ENCODE measurements around the gene COMMD6.
A peak's percentile ranks its signal among the peaks of the same experiment; 100 is the strongest.
"Not testable (repeated sequence)": the region's sequence is repeated elsewhere in the genome, so short reads cannot be mapped to it uniquely, and the experiment has no call there.

Gene COMMD6

DNA sequence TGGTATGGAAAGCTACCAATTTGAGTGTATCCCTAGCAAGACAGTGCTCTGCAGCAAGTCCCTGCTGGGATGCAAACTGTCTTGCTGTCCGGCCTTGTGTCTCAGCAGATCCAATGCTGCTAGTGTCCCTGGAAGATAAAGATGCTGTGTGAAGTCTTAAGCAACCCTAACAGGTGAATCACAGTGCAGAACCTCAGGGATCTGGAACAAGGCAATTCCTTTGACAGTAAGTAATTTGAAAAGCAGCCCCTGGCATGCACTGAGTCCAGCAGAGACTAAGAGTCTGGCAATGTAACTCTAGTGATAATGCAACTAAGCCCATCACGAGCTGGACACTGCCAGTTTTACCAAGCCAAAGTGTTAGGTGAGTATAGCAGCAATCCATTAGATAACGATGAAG, 10.3 kb upstream of the COMMD6 start:
- DNase-seq (no peak), ATAC-seq (no peak)
- no peak overlapping the region for H3K27ac Mint-ChIP-seq
- peaks cover 37% of the 10 kb centered on the region for H3K4me1 Mint-ChIP-seq
- no peaks in the 10 kb centered on the region for H3K27me3 Mint-ChIP-seq
- H3K9me3 Mint-ChIP-seq = no peaks in the 10 kb centered on the region
- H3K4me3 Mint-ChIP-seq = no peak overlapping the region

DNA sequence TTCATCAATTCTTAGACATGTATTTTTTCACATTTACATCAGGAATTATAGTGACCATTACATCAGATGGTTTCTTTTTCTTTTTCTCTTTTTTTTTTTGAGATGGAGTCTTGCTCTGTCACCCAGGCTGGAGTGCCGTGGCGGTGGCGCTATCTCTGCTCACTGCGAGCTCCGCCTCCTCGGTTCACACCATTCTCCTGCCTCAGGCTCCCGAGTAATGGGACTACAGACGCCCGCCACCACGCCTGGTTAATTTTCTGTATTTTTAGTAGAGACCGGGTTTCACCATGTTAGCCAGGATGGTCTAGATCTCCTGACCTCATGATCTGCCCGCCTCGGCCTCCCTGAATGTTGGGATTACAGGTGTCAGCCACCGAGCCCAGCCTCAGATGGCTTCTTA, 7.7 kb upstream of the COMMD6 start:
- H3K4me1 Mint-ChIP-seq = peaks cover 19% of the 10 kb centered on the region
- not testable (repeated sequence) for H3K9me3 Mint-ChIP-seq, ATAC-seq, DNase-seq, H3K4me3 Mint-ChIP-seq, H3K27ac Mint-ChIP-seq, H3K27me3 Mint-ChIP-seq

DNA sequence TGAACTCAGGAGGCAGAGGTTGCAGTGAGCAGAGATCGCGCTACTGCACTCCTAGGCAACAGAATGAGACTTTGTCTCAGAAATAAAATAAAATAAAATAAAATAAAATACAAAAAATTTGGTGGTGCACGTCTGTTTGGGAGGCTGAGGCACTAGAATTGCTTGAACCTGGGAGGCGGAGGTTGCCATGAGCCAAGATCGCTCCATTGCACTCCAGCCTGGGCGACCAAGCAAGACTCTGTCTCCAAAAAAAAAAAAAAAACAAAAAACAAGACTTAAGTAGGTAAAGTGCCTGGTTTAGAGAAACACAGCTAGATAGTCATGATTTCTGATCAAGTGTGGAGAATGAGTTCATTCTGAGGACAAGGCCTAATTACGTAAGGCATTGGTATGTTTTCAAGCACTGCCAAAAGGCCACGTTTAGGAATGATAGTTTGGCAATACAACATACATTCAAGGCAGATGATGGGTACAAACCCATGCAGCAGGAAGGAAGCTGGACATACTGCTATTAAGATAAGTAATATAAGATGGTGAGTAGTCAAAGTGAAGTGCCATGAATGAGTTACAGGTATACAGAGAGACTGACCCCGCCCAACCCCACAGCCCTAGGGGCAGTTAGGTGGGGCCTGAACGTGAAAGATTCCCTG, 7.2 kb upstream of the COMMD6 start:
- no peak overlapping the region for H3K4me3 Mint-ChIP-seq
- DNase-seq (no peak), ATAC-seq (no peak)
- H3K27ac Mint-ChIP-seq = no peak overlapping the region
- H3K9me3 Mint-ChIP-seq = no peaks in the 10 kb centered on the region
- peaks cover 16% of the 10 kb centered on the region for H3K4me1 Mint-ChIP-seq
- H3K27me3 Mint-ChIP-seq = no peaks in the 10 kb centered on the region

DNA sequence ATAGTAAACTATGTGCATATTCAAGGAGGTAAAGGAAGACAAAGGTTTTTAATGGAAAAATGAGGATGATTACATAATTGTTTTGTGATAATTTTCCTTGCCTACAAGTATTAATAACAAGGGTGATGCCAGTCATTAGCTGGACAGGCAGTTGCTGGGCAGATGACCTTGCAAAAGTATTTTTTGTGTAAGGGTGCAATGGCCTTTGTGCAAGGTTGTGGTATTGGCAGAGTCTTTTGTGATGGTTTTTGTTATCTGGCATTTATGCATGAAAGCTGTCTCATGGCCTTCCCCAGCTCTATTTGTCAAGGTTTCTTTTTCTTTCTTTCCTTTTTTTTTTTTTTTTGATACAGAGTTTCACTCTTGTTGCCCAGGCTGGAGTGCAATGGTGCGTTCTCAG, 4.3 kb upstream of the COMMD6 start:
- DNase-seq (no peak), ATAC-seq (no peak)
- Mint-ChIP-seq H3K9me3 (no peaks in the 10 kb centered on the region), H3K4me1 (peaks cover 6% of the 10 kb centered on the region), H3K27ac (no peak overlapping the region), H3K27me3 (no peaks in the 10 kb centered on the region), H3K4me3 (no peak overlapping the region)

GRCh38 chr13:75541287-75541686, 3.6 kb upstream of the COMMD6 start:
- no peak overlapping the region for H3K27ac Mint-ChIP-seq

DNA sequence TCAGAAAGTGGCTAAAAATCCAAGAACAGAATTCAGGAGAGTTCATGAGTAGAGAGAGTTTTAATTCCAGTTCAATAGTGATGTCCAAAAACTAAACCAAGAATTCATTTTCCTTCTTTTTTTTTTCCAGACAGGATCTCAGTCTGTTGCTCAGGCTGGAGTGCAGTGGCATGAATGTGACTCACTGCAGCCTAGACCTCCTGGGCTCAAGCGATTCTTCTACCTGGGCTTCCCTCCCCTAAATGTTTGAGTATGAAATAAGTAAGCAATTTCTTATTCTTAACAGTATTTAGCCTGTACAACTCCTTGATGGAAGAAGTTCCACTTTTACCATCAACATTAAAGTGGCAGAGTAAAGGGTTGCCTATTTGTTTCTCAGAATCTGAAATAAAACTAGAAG, 3.8 kb downstream of the COMMD6 start:
- ATAC-seq = no peak
- no peaks in the 10 kb centered on the region for H3K9me3 Mint-ChIP-seq
- no peaks in the 10 kb centered on the region for H3K27me3 Mint-ChIP-seq
- DNase-seq = no peak
- no peak overlapping the region for H3K27ac Mint-ChIP-seq
- peaks cover 62% of the 10 kb centered on the region for H3K4me1 Mint-ChIP-seq
- no peak overlapping the region for H3K4me3 Mint-ChIP-seq

More at GRCh38 chr13:75541287-75541686, 3.6 kb upstream of the COMMD6 start:
- DNase-seq (no peak), ATAC-seq (no peak)
- Mint-ChIP-seq H3K27me3 (no peaks in the 10 kb centered on the region), H3K4me3 (no peak overlapping the region), H3K4me1 (peaks cover 11% of the 10 kb centered on the region), H3K9me3 (no peaks in the 10 kb centered on the region)

- Mint-ChIP-seq H3K9me3 (no peaks in the 10 kb centered on the region), H3K27ac (no peak overlapping the region), H3K27me3 (no peaks in the 10 kb centered on the region), H3K4me1 (peaks cover 51% of the 10 kb centered on the region), H3K4me3 (peak overlapping the region in 1 of 2 donors; percentile 29)
- ATAC-seq (peak; percentile 98), DNase-seq (no peak)
Observed at GRCh38 chr13:75530549-75530961, 7.1 kb downstream of the COMMD6 start.

DNA sequence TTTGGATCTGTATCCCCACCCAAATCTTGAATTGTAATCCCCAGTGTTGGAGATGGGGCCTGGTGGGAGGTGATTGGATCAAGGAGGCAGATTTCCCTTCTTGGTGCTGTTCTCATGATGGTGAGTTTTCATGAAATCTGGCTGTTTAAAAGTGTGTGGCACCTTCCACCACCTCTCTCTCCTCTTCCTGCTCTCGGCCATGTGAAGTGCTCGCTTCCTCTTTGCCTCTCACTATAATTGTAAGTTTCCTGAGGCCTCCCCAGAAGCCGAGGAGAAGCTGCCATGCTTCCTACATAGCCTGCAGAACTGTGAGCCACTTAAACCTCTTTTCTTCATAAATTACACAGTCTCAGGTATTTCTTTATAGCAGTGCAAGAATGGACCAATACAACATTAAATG, 15.7 kb downstream of the COMMD6 start:
- no peak for ATAC-seq
- Mint-ChIP-seq H3K9me3 (no peaks in the 10 kb centered on the region), H3K27ac (peak overlapping the region in 1 of 2 donors; percentile 38)

GRCh38 chr13:75518439-75519088, 19.1 kb downstream of the COMMD6 start:
- no peak overlapping the region for H3K27ac Mint-ChIP-seq

More for the DNA sequence above, 15.7 kb downstream of the COMMD6 start:
- H3K4me3 Mint-ChIP-seq = no peak overlapping the region
- no peaks in the 10 kb centered on the region for H3K27me3 Mint-ChIP-seq
- no peak for DNase-seq
- peaks cover 6% of the 10 kb centered on the region for H3K4me1 Mint-ChIP-seq

GRCh38 chr13:75514080-75514995, 23.3 kb downstream of the COMMD6 start:
- no peak overlapping the region for H3K27ac Mint-ChIP-seq
- H3K4me3 Mint-ChIP-seq = no peak overlapping the region
- peaks cover 12% of the 10 kb centered on the region for H3K27me3 Mint-ChIP-seq
- peaks cover 6% of the 10 kb centered on the region for H3K4me1 Mint-ChIP-seq
- H3K9me3 Mint-ChIP-seq = no peaks in the 10 kb centered on the region
- DNase-seq (no peak), ATAC-seq (no peak)

More at GRCh38 chr13:75518439-75519088, 19.1 kb downstream of the COMMD6 start:
- ATAC-seq (peak; percentile 52), DNase-seq (no peak)
- Mint-ChIP-seq H3K27me3 (peaks cover 3% of the 10 kb centered on the region), H3K4me1 (no peaks in the 10 kb centered on the region), H3K4me3 (no peak overlapping the region), H3K9me3 (no peaks in the 10 kb centered on the region)

DNA sequence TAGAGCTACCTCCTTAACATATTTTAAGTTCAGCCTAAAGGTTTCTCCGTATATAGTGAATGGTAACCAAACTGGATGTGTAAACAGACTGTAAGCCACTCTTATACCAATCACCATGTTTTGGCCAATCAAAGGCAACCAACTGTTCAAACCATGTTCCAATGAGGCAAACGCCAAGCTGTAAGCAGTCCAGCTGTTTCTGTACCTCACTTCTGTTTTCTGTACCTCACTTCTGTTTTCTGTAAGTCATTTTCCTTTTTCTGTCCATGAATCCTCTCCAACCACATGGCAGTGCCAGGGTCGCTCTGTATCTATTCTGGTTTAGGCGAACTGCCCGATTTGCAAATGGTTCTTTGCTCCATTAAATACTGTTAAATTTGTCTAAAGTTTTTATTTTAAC, 24.4 kb downstream of the COMMD6 start:
- no peak overlapping the region for H3K27ac Mint-ChIP-seq
- no peak for DNase-seq
- H3K27me3 Mint-ChIP-seq = peaks cover 12% of the 10 kb centered on the region
- H3K4me1 Mint-ChIP-seq = peaks cover 6% of the 10 kb centered on the region
- no peaks in the 10 kb centered on the region for H3K9me3 Mint-ChIP-seq
- H3K4me3 Mint-ChIP-seq = no peak overlapping the region
- no peak for ATAC-seq

DNA sequence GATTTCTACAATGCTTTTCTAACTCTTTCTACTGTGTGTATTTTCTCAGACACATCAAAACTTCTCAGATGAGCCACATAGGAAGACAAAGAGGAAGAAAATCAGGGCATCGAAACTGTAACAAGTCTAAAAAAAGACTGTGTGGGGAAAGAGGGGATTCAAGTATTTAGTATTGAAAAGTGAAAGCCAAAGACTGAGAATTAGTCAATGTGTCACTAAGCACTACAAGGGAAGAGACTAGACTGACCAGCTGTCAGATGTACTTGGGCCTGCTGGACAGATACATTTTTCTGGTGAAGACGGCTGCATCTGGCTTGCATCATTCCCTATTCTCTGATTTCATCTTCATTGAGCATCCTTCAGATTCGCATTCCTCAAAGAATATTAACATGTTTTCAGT, 25.4 kb downstream of the COMMD6 start:
- Mint-ChIP-seq H3K27ac (no peak overlapping the region), H3K4me1 (peaks cover 6% of the 10 kb centered on the region), H3K4me3 (no peak overlapping the region), H3K9me3 (no peaks in the 10 kb centered on the region), H3K27me3 (peaks cover 12% of the 10 kb centered on the region)
- no peak for ATAC-seq
- no peak for DNase-seq

DNA sequence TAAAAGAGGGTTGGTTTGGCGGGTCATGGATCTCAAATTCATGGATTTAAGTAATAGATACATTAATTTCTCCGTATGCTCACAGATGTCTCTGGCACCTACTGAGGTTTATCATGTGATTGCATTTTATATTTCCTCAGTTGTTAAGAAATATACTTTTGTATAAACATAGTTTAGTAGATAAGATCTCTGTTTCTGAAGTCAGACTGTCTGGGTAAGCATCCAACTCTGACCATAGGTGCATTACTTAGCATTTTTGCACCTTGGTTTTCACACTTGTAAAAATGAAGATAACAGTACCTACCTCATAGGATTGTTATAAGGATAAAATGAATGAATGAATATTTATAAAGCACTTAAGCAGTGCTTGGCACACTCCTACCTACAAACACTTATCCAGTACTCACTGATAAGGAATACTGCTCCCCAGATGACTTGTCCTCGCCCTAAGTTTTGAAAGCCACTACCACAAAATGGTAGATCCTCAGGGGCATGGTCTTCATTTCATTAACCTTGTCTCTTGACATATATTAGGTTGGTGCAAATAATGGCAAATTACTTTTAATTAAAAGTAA, 26.5 kb downstream of the COMMD6 start:
- Mint-ChIP-seq H3K27me3 (peaks cover 12% of the 10 kb centered on the region), H3K4me1 (peaks cover 6% of the 10 kb centered on the region), H3K4me3 (no peak overlapping the region), H3K9me3 (no peaks in the 10 kb centered on the region), H3K27ac (no peak overlapping the region)
- no peak for ATAC-seq
- no peak for DNase-seq

DNA sequence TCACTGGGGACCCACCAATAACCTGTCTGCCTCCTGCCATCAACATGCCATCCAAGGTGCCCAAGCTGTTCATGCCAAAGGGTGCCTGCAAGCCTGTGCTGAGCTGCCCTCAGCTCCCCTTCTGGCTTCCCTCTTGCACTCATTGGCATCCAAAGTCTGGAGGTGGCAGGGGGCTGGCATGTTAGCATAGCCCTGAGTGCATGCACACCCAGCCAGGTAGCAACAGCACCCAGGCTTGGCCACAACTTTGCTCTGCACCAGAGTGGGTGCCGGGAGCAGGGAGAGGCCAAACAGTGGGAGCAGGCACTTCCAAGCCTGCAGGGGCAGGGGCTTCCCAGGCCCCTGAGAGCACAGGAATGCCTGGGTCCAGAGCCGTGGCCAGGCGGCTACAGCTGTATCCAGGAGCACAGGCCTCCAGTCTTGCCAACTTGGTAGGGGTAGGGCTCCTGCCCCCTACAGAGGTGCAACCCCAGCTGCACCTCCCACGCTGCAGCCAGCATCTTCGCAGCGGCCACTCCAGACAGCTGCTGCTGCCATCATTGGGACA, 29.6 kb downstream of the COMMD6 start:
- ATAC-seq (no peak), DNase-seq (no peak)
- Mint-ChIP-seq H3K4me3 (no peak overlapping the region), H3K4me1 (peaks cover 6% of the 10 kb centered on the region), H3K27me3 (peaks cover 4% of the 10 kb centered on the region), H3K27ac (no peak overlapping the region), H3K9me3 (no peaks in the 10 kb centered on the region)

All from stimulated activated naive CD8-positive, alpha-beta T cell treated with anti-CD3 and anti-CD28 coated beads, Interleukin-15, amount 100 ng/mL, for 72 hours (primary cell).